Parathyroid adenoma (tissue), 2 donors: ENCODE data around the gene ARHGEF40.

ENCODE experiments used
- H2AFZ ChIP-seq: fragments of 300-600 bp; sonication (generic); one replicate; pipeline ENCODE4 v1.7.0; 2017; ENCODE audit warnings: antibody characterized with exemption, mild to moderate bottlenecking
- H3K27ac ChIP-seq: fragments of 300-600 bp; sonication (generic); one replicate; pipeline ENCODE4 v1.7.0; 2017
- H3K27me3 ChIP-seq: fragments of 300-600 bp; sonication (generic); one replicate; pipeline ENCODE4 v1.7.0; 2017; ENCODE audit warnings: low read length; ENCODE audit not compliant: control insufficient read depth, insufficient read depth
- H3K36me3 ChIP-seq: fragments of 300-600 bp; sonication (generic); one replicate; pipeline ENCODE4 v1.7.0; 2017; ENCODE audit warnings: low read length; ENCODE audit not compliant: control insufficient read depth, insufficient read depth
- H3K4me1 ChIP-seq: fragments of 300-600 bp; sonication (generic); one replicate; pipeline ENCODE4 v1.7.0; 2017; ENCODE audit warnings: control low read depth
- H3K4me2 ChIP-seq: fragments of 300-600 bp; sonication (generic); one replicate; pipeline ENCODE4 v1.7.0; 2017; ENCODE audit warnings: low read length
- H3K4me3 ChIP-seq: fragments of 300-600 bp; sonication (generic); one replicate; pipeline ENCODE4 v1.7.0; 2017; ENCODE audit warnings: low read depth, low read length
- H3K79me2 ChIP-seq: fragments of 300-600 bp; sonication (generic); one replicate; pipeline ENCODE4 v1.7.0; 2017; ENCODE audit warnings: control low read depth
- H3K9ac ChIP-seq: fragments of 300-600 bp; sonication (generic); one replicate; pipeline ENCODE4 v1.7.0; 2017; ENCODE audit warnings: mild to moderate bottlenecking
- H3K9me3 ChIP-seq: fragments of 300-600 bp; sonication (generic); one replicate; pipeline ENCODE4 v1.7.0; 2017; ENCODE audit warnings: low read length; ENCODE audit not compliant: control insufficient read depth
- TF ChIP-seq, protein P1 (sequence below): fragments of 300-600 bp; sonication (generic); IDR thresholded peaks from one replicate; pipeline ENCODE4 v1.7.0; 2017; ENCODE audit warnings: antibody characterized with exemption, mild to moderate bottlenecking
- donor health status: primary hyperparathyroidism.

ARHGEF40 gene

GRCh38 chr14:21041676-21042433 lies 28.2 kb upstream of the ARHGEF40 start, which contains the start of gene RNASE7:
TSS of gene RNASE7 (plus strand) at chr14:21042362. CDS start at chr14:21042993, 631 bp downstream.
- Histone ChIP-seq H3K36me3 (no peaks in the 10 kb centered on the region), H3K27ac (peak within 1 kb of the TSS; percentile 96), H3K4me2 (peak within 1 kb of the TSS; percentile 18), H3K9me3 (no peaks in the 10 kb centered on the region), H2AFZ (peak within 1 kb of the TSS; percentile 69), H3K79me2 (no peaks in the 10 kb centered on the region), H3K9ac (peak within 1 kb of the TSS; percentile 13), H3K4me1 (peaks cover 74% of the 10 kb centered on the region), H3K27me3 (no peaks in the 10 kb centered on the region), H3K4me3 (no peak within 1 kb of the TSS)
- TF ChIP-seq, protein P1, sequence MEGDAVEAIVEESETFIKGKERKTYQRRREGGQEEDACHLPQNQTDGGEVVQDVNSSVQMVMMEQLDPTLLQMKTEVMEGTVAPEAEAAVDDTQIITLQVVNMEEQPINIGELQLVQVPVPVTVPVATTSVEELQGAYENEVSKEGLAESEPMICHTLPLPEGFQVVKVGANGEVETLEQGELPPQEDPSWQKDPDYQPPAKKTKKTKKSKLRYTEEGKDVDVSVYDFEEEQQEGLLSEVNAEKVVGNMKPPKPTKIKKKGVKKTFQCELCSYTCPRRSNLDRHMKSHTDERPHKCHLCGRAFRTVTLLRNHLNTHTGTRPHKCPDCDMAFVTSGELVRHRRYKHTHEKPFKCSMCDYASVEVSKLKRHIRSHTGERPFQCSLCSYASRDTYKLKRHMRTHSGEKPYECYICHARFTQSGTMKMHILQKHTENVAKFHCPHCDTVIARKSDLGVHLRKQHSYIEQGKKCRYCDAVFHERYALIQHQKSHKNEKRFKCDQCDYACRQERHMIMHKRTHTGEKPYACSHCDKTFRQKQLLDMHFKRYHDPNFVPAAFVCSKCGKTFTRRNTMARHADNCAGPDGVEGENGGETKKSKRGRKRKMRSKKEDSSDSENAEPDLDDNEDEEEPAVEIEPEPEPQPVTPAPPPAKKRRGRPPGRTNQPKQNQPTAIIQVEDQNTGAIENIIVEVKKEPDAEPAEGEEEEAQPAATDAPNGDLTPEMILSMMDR, result no peak

DNA sequence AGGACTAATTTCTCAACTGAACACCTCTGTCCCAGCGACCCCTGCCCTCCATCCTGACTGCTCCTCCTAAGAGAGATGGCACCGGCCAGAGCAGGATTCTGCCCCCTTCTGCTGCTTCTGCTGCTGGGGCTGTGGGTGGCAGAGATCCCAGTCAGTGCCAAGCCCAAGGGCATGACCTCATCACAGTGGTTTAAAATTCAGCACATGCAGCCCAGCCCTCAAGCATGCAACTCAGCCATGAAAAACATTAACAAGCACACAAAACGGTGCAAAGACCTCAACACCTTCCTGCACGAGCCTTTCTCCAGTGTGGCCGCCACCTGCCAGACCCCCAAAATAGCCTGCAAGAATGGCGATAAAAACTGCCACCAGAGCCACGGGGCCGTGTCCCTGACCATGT lies 27.2 kb upstream of the ARHGEF40 start:
- peak overlapping the region; percentile 18 for H3K4me2 ChIP-seq
- no peaks in the 10 kb centered on the region for H3K36me3 ChIP-seq
- no peaks in the 10 kb centered on the region for H3K9me3 ChIP-seq
- no peaks in the 10 kb centered on the region for H3K27me3 ChIP-seq
- H3K4me1 ChIP-seq, result peaks cover 82% of the 10 kb centered on the region
- no peak overlapping the region for H3K4me3 ChIP-seq
- TF ChIP-seq, protein P1, result no peak
- H2AFZ ChIP-seq, result peak overlapping the region; percentile 69
- H3K9ac ChIP-seq, result peak overlapping the region; percentile 13
- H3K79me2 ChIP-seq, result no peaks in the 10 kb centered on the region
- H3K27ac ChIP-seq, result peak overlapping the region; percentile 96

- Histone ChIP-seq H3K27ac (peak overlapping the region; percentile 96), H3K4me2 (peak overlapping the region; percentile 18), H3K9me3 (no peaks in the 10 kb centered on the region), H3K27me3 (no peaks in the 10 kb centered on the region), H3K4me3 (peak overlapping the region; percentile 20), H2AFZ (peak overlapping the region; percentile 69), H3K36me3 (no peaks in the 10 kb centered on the region), H3K9ac (peak overlapping the region; percentile 13), H3K4me1 (peaks cover 85% of the 10 kb centered on the region), H3K79me2 (no peaks in the 10 kb centered on the region)
- TF ChIP-seq, protein P1, result no peak
Measured at GRCh38 chr14:21043387-21043973, 26.6 kb upstream of the ARHGEF40 start.

GRCh38 chr14:21043974-21044618 lies 26.0 kb upstream of the ARHGEF40 start:
- H3K9ac ChIP-seq, result peak overlapping the region; percentile 13
- peak overlapping the region; percentile 57 for H2AFZ ChIP-seq
- H3K4me2 ChIP-seq, result peak overlapping the region; percentile 18
- H3K27me3 ChIP-seq, result no peaks in the 10 kb centered on the region
- H3K36me3 ChIP-seq, result no peaks in the 10 kb centered on the region
- peak overlapping the region; percentile 96 for H3K27ac ChIP-seq
- H3K9me3 ChIP-seq, result no peaks in the 10 kb centered on the region
- H3K4me3 ChIP-seq, result peak overlapping the region; percentile 20
- peaks cover 84% of the 10 kb centered on the region for H3K4me1 ChIP-seq
- no peaks in the 10 kb centered on the region for H3K79me2 ChIP-seq
- TF ChIP-seq, protein P1, result no peak
